ENCODE results near the gene BRI3BP. TPM values are rescaled to one million over a fixed set of nuclear protein-coding genes. Genes with fewer than 3 reads are reported as not detected.

BRI3BP gene
- total and polyA plus RNA-seq, 9 of the 15 experiments (the other 6 are each of a cell fraction or from before 2014, with no cell fraction given): 12.3 to 25.0 (median 16.6) TPM

GRCh38 chr12:125065021-125065918, 71.8 kb downstream of the BRI3BP start, which contains the start of gene AACS (continued):
- TF ChIP-seq TOE1 (IDR thresholded peaks at IDR 0.05; ENCODE audit: borderline replicate concordance) (no peak), TOE1 (CRISPR knock-in tag; IDR thresholded peaks at IDR 0.05; ENCODE audit: borderline replicate concordance, low read depth) (no peak), ZNF76 (CRISPR knock-in tag; IDR thresholded peaks at IDR 0.05; ENCODE audit: borderline replicate concordance) (no peak)

GRCh38 chr12:125065919-125066570, 72.6 kb downstream of the BRI3BP start:
- peak; percentile 10 for ATAC-seq
- Histone ChIP-seq H3K27me3 (ENCODE audit: control insufficient read depth in 2 of 2, insufficient read depth in 2 of 2, low read length in 2 of 2) (peaks cover 0 to 10% of the 10 kb centered on the region in 2 experiments; a peak in 1 of 5 replicates), H4K20me1 (replicated peaks; ENCODE audit: control insufficient read depth, insufficient read depth, low read length) (0 out of 2 replicates have a peak, but pooled peaks cover 4% of the 10 kb centered on the region), H3K79me2 (ENCODE audit: control insufficient read depth, insufficient read depth, low read length) (peaks cover 9% of the 10 kb centered on the region), H3K9me3 (replicated peaks; ENCODE audit: control insufficient read depth, insufficient read depth, low read depth, low read length) (0 out of 2 replicates have a peak, but pooled peaks cover 2% of the 10 kb centered on the region), H3K4me1 (replicated peaks in 1 of 2; ENCODE audit: control insufficient read depth in 2 of 2, insufficient read depth in 2 of 2, low read length in 2 of 2) (peaks cover 0 to 15% of the 10 kb centered on the region in 2 experiments; a peak in 3 of 5 replicates), H3K4me3 (peak overlapping the region; percentile 68), H3K36me3 (ENCODE audit: control insufficient read depth, insufficient read depth, low read length) (no peaks in the 10 kb centered on the region), H3K9ac (ENCODE audit: insufficient read depth in 1 of 2, low read depth in 2 of 2, low read length in 2 of 2) (peak overlapping the region; percentile 55 to 93), H2AFZ (ENCODE audit: low read depth, low read length) (peak overlapping the region; percentile 68), H3K4me2 (ENCODE audit: insufficient read depth, low read length) (peak overlapping the region; percentile 80), H3K9me1 (ENCODE audit: control insufficient read depth, insufficient read depth, low read length) (no peaks in the 10 kb centered on the region), H3K27ac (ENCODE audit: extremely low read depth, low read depth, low read length) (no peak overlapping the region; the same call in 2 of the 3 replicates)
- in situ Hi-C loops (cut with MboI) (no loop called here), intact Hi-C loops (cut with micrococcal nuclease) (loop anchor here (2.0 kb wide), 1 partner anchor 17 kb away; no protein-coding TSS in a partner anchor)
- no peak for FAIRE-seq
- DNase-seq (ENCODE audit: extremely low read depth in 1 of 4, low spot score in 3 of 4): no peak
- POLR2A ChIA-PET: interaction anchor here (0.9 kb wide), 1 partner anchor 10 kb away, joined by 5 read pairs; no protein-coding TSS in a partner anchor
- CTCF ChIA-PET (ENCODE audit: low intra/inter-chr PET ratio): no interaction called here
- 42% methylated on average over 17 of the region's 18 CpGs for WGBS (ENCODE audit: insufficient coverage, low coverage, missing lambda C conversion rate)
- no TSS peak for BruUV-seq (replicated peaks)
- TF ChIP-seq CHD4 (IDR thresholded peaks at IDR 0.05; ENCODE audit: insufficient read depth, insufficient replicate concordance, low read depth, low read length, poor library complexity, severe bottlenecking) (no peak), ZNF263 (CRISPR knock-in tag; IDR thresholded peaks at IDR 0.05; ENCODE audit: borderline replicate concordance) (peak; percentile 31; the same call in 1 of the 2 replicates), CHAMP1 (IDR thresholded peaks at IDR 0.05) (no peak), AFF4 (CRISPR knock-in tag; IDR thresholded peaks at IDR 0.05) (no peak), MAX (CRISPR knock-in tag; IDR thresholded peaks at IDR 0.05) (peak; percentile 4; the same call in 1 of the 2 replicates), ZNF696 (CRISPR knock-in tag; conservative IDR thresholded peaks at IDR 0.05) (no peak)
